ENCODE measurements around the gene ATP6V1G3.
"Not testable (repeated sequence)": the region's sequence is repeated elsewhere in the genome, so short reads cannot be mapped to it uniquely, and the experiment has no call there.

The ATP6V1G3 gene

GRCh38 chr1:198540580-198540979 lies at the start of gene ATP6V1G3:
Gene ATP6V1G3 (minus strand): TSS chr1:198540680. CDS start chr1:198540650, 30 bp downstream.
- DNase-seq (ENCODE audit: low spot score): no peak

- no peak for DNase-seq (ENCODE audit: low spot score)
Observed at GRCh38 chr1:198588845-198589244, 48.4 kb upstream of the ATP6V1G3 start.

- no peak for DNase-seq (ENCODE audit: low spot score)
Observed at GRCh38 chr1:198584163-198584562, 43.7 kb upstream of the ATP6V1G3 start.

- DNase-seq (ENCODE audit: low spot score): not testable (repeated sequence)
Observed at GRCh38 chr1:198583209-198583802, 42.8 kb upstream of the ATP6V1G3 start.

- DNase-seq (ENCODE audit: low spot score): peak; percentile 61
Observed at GRCh38 chr1:198577444-198577843, 37.0 kb upstream of the ATP6V1G3 start.

- DNase-seq (ENCODE audit: low spot score): no peak
Observed at GRCh38 chr1:198575798-198576641, 35.5 kb upstream of the ATP6V1G3 start.

- no peak for DNase-seq (ENCODE audit: low spot score)
Observed at GRCh38 chr1:198575292-198575691, 34.8 kb upstream of the ATP6V1G3 start.

- DNase-seq (ENCODE audit: low spot score): no peak
Observed at GRCh38 chr1:198574325-198574724, 33.8 kb upstream of the ATP6V1G3 start.

GRCh38 chr1:198564716-198565115 lies 24.2 kb upstream of the ATP6V1G3 start:
- DNase-seq (ENCODE audit: low spot score): no peak

- DNase-seq (ENCODE audit: low spot score): no peak
Observed at GRCh38 chr1:198564157-198564556, 23.7 kb upstream of the ATP6V1G3 start.

- no peak for DNase-seq (ENCODE audit: low spot score)
Observed at GRCh38 chr1:198563583-198563982, 23.1 kb upstream of the ATP6V1G3 start.

GRCh38 chr1:198560161-198560560 lies 19.7 kb upstream of the ATP6V1G3 start:
- DNase-seq (ENCODE audit: low spot score): no peak

- no peak for DNase-seq (ENCODE audit: low spot score)
Observed at GRCh38 chr1:198559362-198559761, 18.9 kb upstream of the ATP6V1G3 start.

- no peak for DNase-seq (ENCODE audit: low spot score)
Observed at GRCh38 chr1:198558402-198558801, 17.9 kb upstream of the ATP6V1G3 start.

- no peak for DNase-seq (ENCODE audit: low spot score)
Observed at GRCh38 chr1:198556971-198557370, 16.5 kb upstream of the ATP6V1G3 start.

- DNase-seq (ENCODE audit: low spot score): no peak
Observed at GRCh38 chr1:198552668-198553416, 12.4 kb upstream of the ATP6V1G3 start.

GRCh38 chr1:198550941-198551524 lies 10.6 kb upstream of the ATP6V1G3 start:
- no peak for DNase-seq (ENCODE audit: low spot score)

GRCh38 chr1:198549866-198550265 lies 9.4 kb upstream of the ATP6V1G3 start:
- DNase-seq (ENCODE audit: low spot score): no peak

GRCh38 chr1:198548890-198549289 lies 8.4 kb upstream of the ATP6V1G3 start:
- DNase-seq (ENCODE audit: low spot score): no peak

- no peak for DNase-seq (ENCODE audit: low spot score)
Observed at GRCh38 chr1:198545156-198545555, 4.7 kb upstream of the ATP6V1G3 start.

GRCh38 chr1:198544265-198544664 lies 3.8 kb upstream of the ATP6V1G3 start:
- DNase-seq (ENCODE audit: low spot score): no peak

- no peak for DNase-seq (ENCODE audit: low spot score)
Observed at GRCh38 chr1:198543670-198544260, 3.3 kb upstream of the ATP6V1G3 start.

All from AG08395 (cell line).